ENCODE measurements around the gene HES1.

DNA sequence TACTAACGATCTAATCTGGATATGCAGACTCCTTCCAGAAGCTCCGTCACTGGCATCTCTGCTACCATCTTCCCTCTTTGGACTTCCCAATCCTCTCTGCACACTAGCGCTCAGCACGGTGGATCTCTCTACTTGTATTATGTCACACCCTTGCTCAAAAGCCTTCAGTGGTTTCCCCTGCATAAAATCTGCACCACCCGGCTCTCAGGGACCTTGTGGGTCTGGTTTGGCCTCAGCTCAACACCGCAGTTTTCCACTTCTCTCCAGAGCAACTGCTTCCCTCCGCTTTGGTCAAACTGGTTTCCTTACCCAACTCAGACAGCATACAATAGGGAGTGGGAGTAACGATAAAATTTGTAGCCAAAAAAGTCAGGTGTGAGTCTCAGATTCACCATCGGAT, 30.7 kb upstream of the HES1 start:
- TF ChIP-seq E2F8 (IDR thresholded peaks at IDR 0.05; ENCODE audit: low read depth, partially characterized antibody), result no peak
- TF ChIP-seq CTCF (IDR thresholded peaks at IDR 0.05 in 2 of 3, conservative IDR thresholded peaks at IDR 0.05 in 1 of 3; ENCODE audit: control insufficient read depth in 2 of 3, extremely low read depth in 1 of 3, insufficient read depth in 1 of 3, low read depth in 3 of 3, low read length in 3 of 3), result no peak
- no peak for TF ChIP-seq POLR2AphosphoS5 (IDR thresholded peaks at IDR 0.05; ENCODE audit: low read length)
- no peak for TF ChIP-seq NFYB (IDR thresholded peaks at IDR 0.05; ENCODE audit: insufficient read depth, low read depth, low read length)
- no peak for TF ChIP-seq HDAC2 (IDR thresholded peaks at IDR 0.05)
- no peak for TF ChIP-seq POLR2A (IDR thresholded peaks at IDR 0.05; ENCODE audit: low read depth, low read length)

All from GM12878 (cell line).